WI38 (cell line): ENCODE data around the gene SH3PXD2B.

ENCODE experiments used
- H3K4me3 ChIP-seq: 2 replicates; pipeline ENCODE4 v1.5.1; 2011; ENCODE audit warnings: low read depth, mild to moderate bottlenecking, control low read depth, low read length
- TF ChIP-seq, protein P1 (sequence below): IDR thresholded peaks from 2 replicates; pipeline ENCODE4 v1.5.1; 2012; ENCODE audit warnings: low read depth, mild to moderate bottlenecking, control low read depth, low read length

The SH3PXD2B gene

GRCh38 chr5:172492097-172492840, 37.9 kb upstream of the SH3PXD2B start:
- TF ChIP-seq, protein P1, sequence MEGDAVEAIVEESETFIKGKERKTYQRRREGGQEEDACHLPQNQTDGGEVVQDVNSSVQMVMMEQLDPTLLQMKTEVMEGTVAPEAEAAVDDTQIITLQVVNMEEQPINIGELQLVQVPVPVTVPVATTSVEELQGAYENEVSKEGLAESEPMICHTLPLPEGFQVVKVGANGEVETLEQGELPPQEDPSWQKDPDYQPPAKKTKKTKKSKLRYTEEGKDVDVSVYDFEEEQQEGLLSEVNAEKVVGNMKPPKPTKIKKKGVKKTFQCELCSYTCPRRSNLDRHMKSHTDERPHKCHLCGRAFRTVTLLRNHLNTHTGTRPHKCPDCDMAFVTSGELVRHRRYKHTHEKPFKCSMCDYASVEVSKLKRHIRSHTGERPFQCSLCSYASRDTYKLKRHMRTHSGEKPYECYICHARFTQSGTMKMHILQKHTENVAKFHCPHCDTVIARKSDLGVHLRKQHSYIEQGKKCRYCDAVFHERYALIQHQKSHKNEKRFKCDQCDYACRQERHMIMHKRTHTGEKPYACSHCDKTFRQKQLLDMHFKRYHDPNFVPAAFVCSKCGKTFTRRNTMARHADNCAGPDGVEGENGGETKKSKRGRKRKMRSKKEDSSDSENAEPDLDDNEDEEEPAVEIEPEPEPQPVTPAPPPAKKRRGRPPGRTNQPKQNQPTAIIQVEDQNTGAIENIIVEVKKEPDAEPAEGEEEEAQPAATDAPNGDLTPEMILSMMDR = no peak
- H3K4me3 ChIP-seq = no peak overlapping the region

DNA sequence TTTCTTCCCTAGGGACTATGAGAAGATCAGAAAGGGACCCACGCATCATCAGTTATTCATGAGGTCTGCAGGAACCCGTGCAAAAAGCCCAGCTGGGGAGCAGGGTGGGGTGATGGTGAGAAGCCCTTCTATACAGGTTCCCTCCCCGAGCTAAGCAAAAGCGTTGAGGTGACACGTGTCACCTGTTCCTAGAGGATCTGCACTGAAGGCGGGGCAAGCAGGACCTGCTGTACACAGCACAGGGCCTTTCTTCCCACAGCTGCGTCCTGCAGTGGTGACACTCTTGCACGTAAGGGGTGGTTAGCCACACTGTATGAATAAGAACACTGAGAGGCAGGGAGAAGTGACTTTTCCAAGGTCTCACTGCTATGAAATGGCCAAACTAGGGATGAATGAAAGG, 37.2 kb upstream of the SH3PXD2B start:
- H3K4me3 ChIP-seq = no peak overlapping the region
- TF ChIP-seq, protein P1 = no peak

GRCh38 chr5:172490514-172491461, 36.5 kb upstream of the SH3PXD2B start:
- TF ChIP-seq, protein P1 = no peak

DNA sequence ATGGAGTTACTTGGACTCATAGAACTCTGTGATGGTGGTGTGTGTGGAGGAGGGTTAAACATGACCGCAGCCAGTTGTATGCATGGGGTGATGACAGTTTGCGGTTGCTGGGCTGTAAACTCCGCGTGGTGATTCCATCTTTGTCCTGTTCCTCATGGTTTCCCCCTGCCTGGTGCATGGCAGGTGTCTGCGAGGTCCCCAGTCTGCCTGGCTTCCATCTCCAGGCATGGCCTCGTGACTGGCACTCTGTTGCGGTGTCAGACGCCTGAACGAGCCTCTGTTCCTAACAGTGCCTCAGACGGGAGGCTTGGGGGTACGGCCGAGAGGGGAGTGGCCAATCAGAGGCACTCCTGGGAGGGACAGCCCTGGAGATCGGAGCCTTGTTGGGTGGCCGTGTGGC, 33.9 kb upstream of the SH3PXD2B start:
- TF ChIP-seq, protein P1 = no peak
- no peak overlapping the region for H3K4me3 ChIP-seq

More at GRCh38 chr5:172490514-172491461, 36.5 kb upstream of the SH3PXD2B start:
- H3K4me3 ChIP-seq = no peak overlapping the region

DNA sequence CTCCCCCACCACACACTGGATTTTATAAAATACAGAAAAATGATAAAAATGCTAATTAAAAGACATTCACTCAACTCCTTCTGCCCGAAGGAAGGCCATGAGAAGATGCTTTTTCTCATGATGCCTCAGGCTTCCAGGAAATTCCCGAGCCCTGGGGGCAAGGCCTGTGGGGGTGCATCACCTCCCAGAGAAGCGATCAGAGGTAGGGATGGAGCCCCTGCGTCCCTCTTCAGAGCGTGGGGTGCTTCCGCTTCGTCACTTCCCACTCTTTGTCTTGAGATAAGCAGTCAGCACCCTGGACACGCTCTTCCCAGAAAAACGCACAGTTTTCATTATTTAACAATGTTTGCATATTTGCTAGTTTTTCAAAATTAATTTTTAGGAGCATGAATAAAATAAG, 33.3 kb upstream of the SH3PXD2B start:
- H3K4me3 ChIP-seq = no peak overlapping the region
- TF ChIP-seq, protein P1 = no peak

- H3K4me3 ChIP-seq = no peak overlapping the region
- TF ChIP-seq, protein P1 = no peak
Observed at GRCh38 chr5:172486912-172487311, 32.6 kb upstream of the SH3PXD2B start.

DNA sequence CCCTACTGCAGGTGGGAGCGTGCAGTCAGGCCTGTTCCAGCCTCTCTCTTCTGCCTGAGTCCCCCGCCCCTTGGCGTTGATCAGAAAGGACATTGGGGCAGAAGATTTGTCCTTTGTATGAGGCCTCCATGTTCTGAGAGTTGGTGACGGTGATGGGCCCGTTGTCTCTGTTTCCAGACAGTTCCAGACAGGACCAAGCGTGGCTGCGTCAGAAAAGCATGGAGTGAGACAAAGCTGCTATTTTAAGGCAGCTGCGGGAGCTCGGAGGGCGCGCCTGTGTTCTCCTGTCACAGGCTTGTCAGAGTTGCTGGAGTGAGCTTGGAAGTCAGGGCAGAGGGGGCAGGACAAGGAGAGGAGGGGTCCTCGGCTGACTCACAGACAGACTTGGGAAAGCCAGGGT, 32.1 kb upstream of the SH3PXD2B start:
- H3K4me3 ChIP-seq = no peak overlapping the region
- TF ChIP-seq, protein P1 = no peak
